T-helper 1 cell treated with Interleukin-12 subunit alpha and Interleukin-12 subunit beta and Interleukin-4 antibody, amounts not matched to agents 30 μg/mL and 1 μg/mL, for 36 hours (primary cell): ENCODE results near the gene COL11A1.
"Not testable (repeated sequence)": the region's sequence is repeated elsewhere in the genome, so short reads cannot be mapped to it uniquely, and the experiment has no call there.

Source experiments
- H3K27ac Mint-ChIP-seq: one replicate; pipeline ENCODE4 v1.8.0; 2021; ENCODE audit warnings: mild to moderate bottlenecking, mixed read lengths
- H3K27me3 Mint-ChIP-seq: one replicate; pipeline ENCODE4 v1.8.0; 2021; ENCODE audit warnings: low read depth, mixed read lengths
- H3K36me3 Mint-ChIP-seq: one replicate; pipeline ENCODE4 v1.8.0; 2021; ENCODE audit warnings: low read depth, mixed read lengths
- H3K4me1 Mint-ChIP-seq: one replicate; pipeline ENCODE4 v1.8.0; 2021; ENCODE audit warnings: low read depth, mixed read lengths
- H3K4me3 Mint-ChIP-seq: one replicate; pipeline ENCODE4 v1.8.0; 2021; ENCODE audit warnings: mild to moderate bottlenecking, moderate library complexity, mixed read lengths
- H3K9me3 Mint-ChIP-seq: one replicate; pipeline ENCODE4 v1.8.0; 2021; ENCODE audit warnings: mixed read lengths

Gene COL11A1

GRCh38 chr1:102857251-102857650, 251.1 kb downstream of the COL11A1 start:
- H3K9me3 Mint-ChIP-seq, result peaks cover 13% of the 10 kb centered on the region
- no peak overlapping the region for H3K4me3 Mint-ChIP-seq
- no peaks in the 10 kb centered on the region for H3K4me1 Mint-ChIP-seq
- no peaks in the 10 kb centered on the region for H3K27me3 Mint-ChIP-seq
- H3K27ac Mint-ChIP-seq, result no peak overlapping the region
- H3K36me3 Mint-ChIP-seq, result no peaks in the 10 kb centered on the region

GRCh38 chr1:102853701-102854187, 254.6 kb downstream of the COL11A1 start:
- Mint-ChIP-seq H3K9me3 (peaks cover 5% of the 10 kb centered on the region), H3K27me3 (no peaks in the 10 kb centered on the region), H3K4me1 (no peaks in the 10 kb centered on the region), H3K36me3 (no peaks in the 10 kb centered on the region), H3K4me3 (no peak overlapping the region), H3K27ac (no peak overlapping the region)

DNA sequence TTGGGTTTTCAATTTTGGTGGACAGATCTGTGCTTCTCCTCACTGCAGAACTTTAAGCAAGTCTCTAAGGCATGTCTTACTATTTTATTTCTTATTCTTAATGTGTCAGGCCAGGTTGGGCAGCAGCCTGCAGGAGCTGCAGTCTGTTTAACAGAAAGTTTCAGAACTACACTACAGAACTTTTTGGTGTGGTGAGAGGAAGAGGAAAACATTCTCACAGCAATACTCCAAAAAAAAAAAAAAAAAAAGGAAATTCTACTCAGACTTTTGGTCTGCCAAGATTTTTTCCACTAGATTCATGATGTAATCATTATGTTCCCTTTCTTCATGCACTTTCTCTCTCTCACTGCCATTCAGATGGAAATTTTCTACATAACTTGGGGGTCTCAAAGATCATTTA, 255.2 kb downstream of the COL11A1 start:
- no peak overlapping the region for H3K4me3 Mint-ChIP-seq
- H3K36me3 Mint-ChIP-seq, result no peaks in the 10 kb centered on the region
- no peaks in the 10 kb centered on the region for H3K4me1 Mint-ChIP-seq
- peaks cover 5% of the 10 kb centered on the region for H3K9me3 Mint-ChIP-seq
- H3K27me3 Mint-ChIP-seq, result no peaks in the 10 kb centered on the region
- no peak overlapping the region for H3K27ac Mint-ChIP-seq

DNA sequence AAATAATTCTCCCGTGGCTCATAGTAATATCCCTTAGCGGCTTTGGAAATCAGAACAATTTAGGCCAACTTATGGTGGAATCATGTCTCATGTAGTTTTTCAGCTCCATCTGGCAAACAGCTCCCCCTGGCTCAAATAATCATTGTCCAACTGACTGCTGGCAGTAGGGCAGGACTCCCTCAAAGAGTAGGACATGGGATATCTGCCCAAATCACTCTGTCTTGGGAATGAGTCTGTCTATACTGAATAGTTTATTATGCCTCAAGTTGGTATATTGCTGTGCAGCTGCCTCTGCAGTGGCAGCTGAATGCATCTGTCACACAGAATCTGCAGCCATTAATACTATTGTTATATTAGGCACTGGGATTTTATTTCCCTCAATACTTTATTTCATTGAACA, 255.7 kb downstream of the COL11A1 start:
- no peak overlapping the region for H3K27ac Mint-ChIP-seq
- H3K4me1 Mint-ChIP-seq, result no peaks in the 10 kb centered on the region
- no peaks in the 10 kb centered on the region for H3K27me3 Mint-ChIP-seq
- no peak overlapping the region for H3K4me3 Mint-ChIP-seq
- no peaks in the 10 kb centered on the region for H3K36me3 Mint-ChIP-seq
- H3K9me3 Mint-ChIP-seq, result peaks cover 5% of the 10 kb centered on the region

- no peaks in the 10 kb centered on the region for H3K27me3 Mint-ChIP-seq
- no peak overlapping the region for H3K27ac Mint-ChIP-seq
- no peaks in the 10 kb centered on the region for H3K4me1 Mint-ChIP-seq
- no peak overlapping the region for H3K4me3 Mint-ChIP-seq
- H3K36me3 Mint-ChIP-seq, result no peaks in the 10 kb centered on the region
- H3K9me3 Mint-ChIP-seq, result peaks cover 5% of the 10 kb centered on the region
Observed at GRCh38 chr1:102851616-102852015, 256.7 kb downstream of the COL11A1 start.

DNA sequence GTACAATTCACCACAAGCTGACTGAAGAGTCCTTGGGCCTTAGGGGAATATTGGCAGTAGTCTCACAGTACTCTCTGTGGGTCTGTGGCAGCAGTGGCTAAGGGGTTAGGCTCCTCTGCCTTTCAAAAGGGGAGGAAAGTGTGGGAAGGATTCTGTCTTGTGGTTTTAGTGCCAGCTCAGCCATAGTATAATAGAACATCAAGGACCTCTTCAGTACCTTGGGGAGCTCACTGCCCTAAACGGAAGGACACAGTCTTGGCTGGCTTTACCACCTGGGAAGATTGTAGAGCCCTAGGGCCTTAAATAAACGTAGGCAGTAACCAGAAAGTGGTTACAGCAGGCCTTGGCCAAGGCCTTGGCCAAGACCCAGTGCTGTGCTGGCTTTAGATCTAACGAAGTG, 265.7 kb downstream of the COL11A1 start:
- no peak overlapping the region for H3K27ac Mint-ChIP-seq
- no peak overlapping the region for H3K4me3 Mint-ChIP-seq
- no peaks in the 10 kb centered on the region for H3K4me1 Mint-ChIP-seq
- H3K9me3 Mint-ChIP-seq, result peaks cover 7% of the 10 kb centered on the region
- H3K27me3 Mint-ChIP-seq, result no peaks in the 10 kb centered on the region
- no peaks in the 10 kb centered on the region for H3K36me3 Mint-ChIP-seq

DNA sequence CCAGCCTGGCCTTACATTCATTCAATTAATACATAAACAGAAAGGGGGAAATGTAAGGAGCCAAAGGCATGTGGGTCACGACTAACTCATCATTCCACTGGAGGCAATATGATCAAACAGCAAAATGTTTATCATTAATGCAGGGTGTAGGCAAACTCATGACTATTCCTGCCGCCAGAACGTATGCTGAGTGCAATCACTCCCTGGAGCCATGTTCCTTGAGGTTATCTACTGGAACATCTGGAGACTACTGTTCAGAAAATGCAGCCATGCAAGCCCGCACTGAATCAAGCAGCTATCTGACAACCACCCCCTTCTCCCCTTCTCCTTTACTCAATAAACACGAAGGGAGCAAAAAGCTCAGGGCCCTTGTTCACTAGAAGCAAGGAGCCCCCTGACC, 267.6 kb downstream of the COL11A1 start:
- Mint-ChIP-seq H3K36me3 (no peaks in the 10 kb centered on the region), H3K27me3 (no peaks in the 10 kb centered on the region), H3K4me1 (no peaks in the 10 kb centered on the region), H3K4me3 (no peak overlapping the region), H3K9me3 (no peaks in the 10 kb centered on the region), H3K27ac (no peak overlapping the region)

DNA sequence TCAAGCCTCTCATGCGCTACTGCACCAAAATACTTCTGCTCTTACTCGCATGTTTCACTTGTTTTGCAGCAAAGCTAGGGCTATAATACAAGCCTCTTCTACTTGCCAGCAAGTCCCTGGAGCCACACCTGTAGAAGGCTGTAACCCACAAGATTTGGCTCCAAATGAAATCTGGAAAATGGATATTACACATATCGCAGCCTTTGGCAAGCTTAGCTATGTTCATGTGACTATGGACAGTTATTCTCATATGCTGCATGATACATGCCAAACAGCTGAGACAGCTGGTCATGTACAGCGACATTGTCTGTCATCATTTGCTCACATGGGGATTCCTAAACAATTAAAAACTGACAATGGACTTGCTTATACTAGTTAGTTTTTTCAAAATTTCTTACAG, 270.3 kb downstream of the COL11A1 start:
- H3K9me3 Mint-ChIP-seq, result peaks cover 5% of the 10 kb centered on the region
- H3K36me3 Mint-ChIP-seq, result no peaks in the 10 kb centered on the region
- H3K4me3 Mint-ChIP-seq, result no peak overlapping the region
- H3K4me1 Mint-ChIP-seq, result no peaks in the 10 kb centered on the region
- no peak overlapping the region for H3K27ac Mint-ChIP-seq
- H3K27me3 Mint-ChIP-seq, result no peaks in the 10 kb centered on the region

- no peaks in the 10 kb centered on the region for H3K36me3 Mint-ChIP-seq
- peaks cover 5% of the 10 kb centered on the region for H3K9me3 Mint-ChIP-seq
- no peak overlapping the region for H3K4me3 Mint-ChIP-seq
- H3K27ac Mint-ChIP-seq, result no peak overlapping the region
- H3K4me1 Mint-ChIP-seq, result no peaks in the 10 kb centered on the region
- H3K27me3 Mint-ChIP-seq, result no peaks in the 10 kb centered on the region
Observed at GRCh38 chr1:102837551-102837950, 270.8 kb downstream of the COL11A1 start.

DNA sequence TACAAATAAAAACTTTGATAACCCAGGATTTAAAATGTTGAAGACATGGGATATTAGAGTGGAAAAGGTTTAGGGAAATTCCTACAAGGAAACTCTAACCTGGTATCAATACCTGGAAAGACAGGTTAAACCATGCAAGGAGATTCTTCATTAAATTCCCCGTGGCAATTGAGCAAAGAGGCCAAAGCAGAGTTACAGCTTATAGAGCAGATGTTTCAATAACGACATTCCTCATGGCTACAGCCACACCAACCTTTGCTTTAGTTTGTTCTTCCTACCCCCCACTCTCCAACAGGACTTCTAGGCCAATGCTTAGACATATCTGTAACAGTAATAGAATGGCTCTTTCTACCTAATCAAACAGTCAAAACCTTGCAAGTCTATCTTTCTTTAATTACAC, 271.3 kb downstream of the COL11A1 start:
- no peak overlapping the region for H3K4me3 Mint-ChIP-seq
- H3K27me3 Mint-ChIP-seq, result no peaks in the 10 kb centered on the region
- no peak overlapping the region for H3K27ac Mint-ChIP-seq
- H3K4me1 Mint-ChIP-seq, result no peaks in the 10 kb centered on the region
- H3K36me3 Mint-ChIP-seq, result no peaks in the 10 kb centered on the region
- peaks cover 5% of the 10 kb centered on the region for H3K9me3 Mint-ChIP-seq

GRCh38 chr1:102834688-102835320, 273.5 kb downstream of the COL11A1 start:
- no peak overlapping the region for H3K4me3 Mint-ChIP-seq
- H3K36me3 Mint-ChIP-seq, result no peaks in the 10 kb centered on the region
- H3K9me3 Mint-ChIP-seq, result peaks cover 5% of the 10 kb centered on the region
- H3K4me1 Mint-ChIP-seq, result no peaks in the 10 kb centered on the region
- no peak overlapping the region for H3K27ac Mint-ChIP-seq
- H3K27me3 Mint-ChIP-seq, result no peaks in the 10 kb centered on the region

- no peaks in the 10 kb centered on the region for H3K4me1 Mint-ChIP-seq
- no peaks in the 10 kb centered on the region for H3K27me3 Mint-ChIP-seq
- no peak overlapping the region for H3K4me3 Mint-ChIP-seq
- H3K36me3 Mint-ChIP-seq, result no peaks in the 10 kb centered on the region
- H3K27ac Mint-ChIP-seq, result no peak overlapping the region
- peaks cover 5% of the 10 kb centered on the region for H3K9me3 Mint-ChIP-seq
Observed at GRCh38 chr1:102833151-102833550, 275.2 kb downstream of the COL11A1 start.

DNA sequence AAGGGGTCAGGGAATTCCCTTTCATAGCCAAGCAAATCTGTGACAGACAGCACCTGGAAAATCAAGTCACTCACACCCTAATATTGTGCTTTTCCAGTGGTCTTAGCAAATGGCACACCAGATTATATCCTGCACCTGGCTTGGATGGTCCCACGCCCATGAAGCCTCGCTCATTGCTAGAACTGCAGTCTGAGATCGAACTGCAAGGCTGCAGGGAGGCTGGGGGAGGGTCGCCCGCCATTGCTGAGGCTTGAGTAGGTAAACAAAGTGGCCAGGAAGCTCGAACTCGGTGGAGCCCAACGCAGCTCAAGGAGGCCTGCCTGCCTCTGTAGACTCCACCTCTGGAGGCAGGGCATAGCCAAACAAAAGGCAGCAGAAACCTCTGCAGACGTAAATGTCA, 281.6 kb downstream of the COL11A1 start:
- H3K27ac Mint-ChIP-seq, H3K27me3 Mint-ChIP-seq, H3K36me3 Mint-ChIP-seq, H3K4me1 Mint-ChIP-seq, H3K4me3 Mint-ChIP-seq, H3K9me3 Mint-ChIP-seq: not testable (repeated sequence)
